Endothelial cell (in vitro differentiated cells): ENCODE results near the gene GORASP1. TPM values are rescaled to one million over a fixed set of nuclear protein-coding genes. Genes with fewer than 3 reads are reported as not detected.
A peak's percentile ranks its signal among the peaks of the same experiment; 100 is the strongest.

Experiments used
- DNase-seq: peaks from one replicate; pipeline ENCODE4 v3.0.0; 2021; ENCODE audit warnings: low spot score
- H3K27ac Mint-ChIP-seq: one replicate; pipeline ENCODE4 v1.8.0; 2021; ENCODE audit warnings: mixed read lengths, inconsistent platforms; ENCODE audit not compliant: unreplicated experiment
- H3K27me3 Mint-ChIP-seq: one replicate; pipeline ENCODE4 v1.8.0; 2021; ENCODE audit warnings: mild to moderate bottlenecking, moderate library complexity, mixed read lengths, inconsistent platforms; ENCODE audit not compliant: unreplicated experiment
- H3K36me3 Mint-ChIP-seq: one replicate; pipeline ENCODE4 v1.8.0; 2021; ENCODE audit warnings: mild to moderate bottlenecking, low read depth, mixed read lengths, inconsistent platforms; ENCODE audit not compliant: unreplicated experiment
- H3K4me1 Mint-ChIP-seq: one replicate; pipeline ENCODE4 v1.8.0; 2021; ENCODE audit warnings: mild to moderate bottlenecking, mixed read lengths, inconsistent platforms; ENCODE audit not compliant: unreplicated experiment
- H3K4me3 Mint-ChIP-seq: one replicate; pipeline ENCODE4 v1.8.0; 2021; ENCODE audit warnings: mild to moderate bottlenecking, mixed read lengths, inconsistent platforms; ENCODE audit not compliant: unreplicated experiment
- H3K9me3 Mint-ChIP-seq: one replicate; pipeline ENCODE4 v1.8.0; 2021; ENCODE audit warnings: mixed read lengths, inconsistent platforms; ENCODE audit not compliant: unreplicated experiment
- total RNA-seq: library from RNA; stranded (reverse); fragmentation: NEBNext Ultra II Directional; extraction: Animal tissue kit (Norgen Biotek cat#: 25700); gene quantifications from one replicate; pipeline ENCODE4 v1.2.1, GENCODE V29; 2021; ENCODE audit not compliant: unreplicated experiment
- TF ChIP-seq, protein P1 (sequence below): fragments of 200-600 bp; sonication (generic); IDR thresholded peaks from one replicate; pipeline ENCODE4 v1.5.0; 2021; ENCODE audit warnings: antibody characterized with exemption; ENCODE audit not compliant: unreplicated experiment

Gene GORASP1
- total RNA-seq, 1 donor from 2014 or later, result 130 TPM

DNA sequence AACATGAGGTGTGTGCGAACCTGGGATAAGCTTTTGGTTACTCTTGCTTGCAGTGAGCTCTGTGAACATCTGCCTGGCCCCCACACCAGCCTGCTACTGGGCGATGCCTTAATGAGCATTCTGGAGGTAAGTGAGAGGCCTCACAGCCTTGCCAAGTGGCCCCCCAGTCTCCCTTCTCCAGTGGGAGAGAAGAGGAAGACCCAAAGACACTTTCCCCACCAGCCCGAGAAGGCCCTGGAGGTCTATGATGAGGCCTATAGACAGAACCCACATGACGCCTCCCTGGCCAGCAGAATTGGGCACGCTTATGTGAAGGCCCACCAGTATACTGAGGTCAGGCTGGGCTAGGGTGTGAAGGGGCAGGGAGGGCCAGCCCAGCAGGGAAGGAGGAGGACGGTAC lies 22.6 kb upstream of the GORASP1 start:
- DNase-seq, result no peak
- no peaks in the 10 kb centered on the region for H3K9me3 Mint-ChIP-seq
- H3K27me3 Mint-ChIP-seq, result peaks cover 15% of the 10 kb centered on the region
- peaks cover 32% of the 10 kb centered on the region for H3K4me1 Mint-ChIP-seq
- H3K36me3 Mint-ChIP-seq, result peaks cover 42% of the 10 kb centered on the region
- H3K4me3 Mint-ChIP-seq, result no peak overlapping the region
- TF ChIP-seq, protein P1, sequence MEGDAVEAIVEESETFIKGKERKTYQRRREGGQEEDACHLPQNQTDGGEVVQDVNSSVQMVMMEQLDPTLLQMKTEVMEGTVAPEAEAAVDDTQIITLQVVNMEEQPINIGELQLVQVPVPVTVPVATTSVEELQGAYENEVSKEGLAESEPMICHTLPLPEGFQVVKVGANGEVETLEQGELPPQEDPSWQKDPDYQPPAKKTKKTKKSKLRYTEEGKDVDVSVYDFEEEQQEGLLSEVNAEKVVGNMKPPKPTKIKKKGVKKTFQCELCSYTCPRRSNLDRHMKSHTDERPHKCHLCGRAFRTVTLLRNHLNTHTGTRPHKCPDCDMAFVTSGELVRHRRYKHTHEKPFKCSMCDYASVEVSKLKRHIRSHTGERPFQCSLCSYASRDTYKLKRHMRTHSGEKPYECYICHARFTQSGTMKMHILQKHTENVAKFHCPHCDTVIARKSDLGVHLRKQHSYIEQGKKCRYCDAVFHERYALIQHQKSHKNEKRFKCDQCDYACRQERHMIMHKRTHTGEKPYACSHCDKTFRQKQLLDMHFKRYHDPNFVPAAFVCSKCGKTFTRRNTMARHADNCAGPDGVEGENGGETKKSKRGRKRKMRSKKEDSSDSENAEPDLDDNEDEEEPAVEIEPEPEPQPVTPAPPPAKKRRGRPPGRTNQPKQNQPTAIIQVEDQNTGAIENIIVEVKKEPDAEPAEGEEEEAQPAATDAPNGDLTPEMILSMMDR, result no peak
- H3K27ac Mint-ChIP-seq, result no peak overlapping the region

DNA sequence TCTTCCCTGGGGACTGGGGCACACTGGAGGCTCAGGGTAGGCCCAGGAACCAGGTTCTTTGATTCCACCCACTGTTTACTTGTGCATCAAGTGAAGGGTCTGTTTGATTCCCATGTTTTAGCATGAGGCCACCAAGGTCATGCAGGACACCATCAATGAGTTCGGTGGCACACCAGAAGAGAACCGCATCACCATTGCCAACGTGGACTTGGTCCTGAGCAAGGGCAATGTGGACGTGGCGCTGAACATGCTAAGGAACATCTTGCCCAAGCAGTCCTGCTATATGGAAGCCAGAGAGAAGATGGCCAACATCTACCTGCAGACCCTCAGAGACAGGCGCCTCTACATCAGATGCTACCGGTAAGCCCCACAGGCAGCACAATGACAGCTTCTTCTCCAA lies 21.5 kb upstream of the GORASP1 start:
- H3K27me3 Mint-ChIP-seq, result peaks cover 14% of the 10 kb centered on the region
- H3K4me1 Mint-ChIP-seq, result peaks cover 24% of the 10 kb centered on the region
- TF ChIP-seq, protein P1, result no peak
- no peak overlapping the region for H3K27ac Mint-ChIP-seq
- H3K9me3 Mint-ChIP-seq, result no peaks in the 10 kb centered on the region
- no peak for DNase-seq
- peaks cover 40% of the 10 kb centered on the region for H3K36me3 Mint-ChIP-seq
- no peak overlapping the region for H3K4me3 Mint-ChIP-seq

DNA sequence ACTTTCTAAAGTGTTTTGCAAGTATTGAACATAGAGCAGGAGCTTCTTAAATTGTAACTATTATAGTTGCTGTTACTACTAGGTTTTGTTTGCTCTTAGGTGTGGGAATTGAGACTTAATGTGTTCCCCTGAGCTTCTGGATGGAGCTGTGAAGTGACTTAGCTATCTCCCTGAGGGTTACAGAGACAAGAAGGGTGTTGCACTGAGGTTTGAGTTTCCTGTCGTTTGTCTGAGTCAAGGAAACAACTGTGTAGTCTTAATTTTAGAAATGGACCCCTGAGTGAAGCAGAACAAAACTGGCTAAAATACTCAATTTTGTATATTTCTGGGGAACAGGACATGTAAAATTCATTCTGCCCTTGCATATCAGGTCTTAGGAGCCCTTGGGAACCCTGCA lies 20.5 kb upstream of the GORASP1 start:
- Mint-ChIP-seq H3K9me3 (no peaks in the 10 kb centered on the region), H3K4me1 (peaks cover 17% of the 10 kb centered on the region), H3K27me3 (peaks cover 9% of the 10 kb centered on the region), H3K27ac (no peak overlapping the region), H3K36me3 (peaks cover 33% of the 10 kb centered on the region), H3K4me3 (no peak overlapping the region)
- DNase-seq, result no peak
- TF ChIP-seq, protein P1, result no peak

DNA sequence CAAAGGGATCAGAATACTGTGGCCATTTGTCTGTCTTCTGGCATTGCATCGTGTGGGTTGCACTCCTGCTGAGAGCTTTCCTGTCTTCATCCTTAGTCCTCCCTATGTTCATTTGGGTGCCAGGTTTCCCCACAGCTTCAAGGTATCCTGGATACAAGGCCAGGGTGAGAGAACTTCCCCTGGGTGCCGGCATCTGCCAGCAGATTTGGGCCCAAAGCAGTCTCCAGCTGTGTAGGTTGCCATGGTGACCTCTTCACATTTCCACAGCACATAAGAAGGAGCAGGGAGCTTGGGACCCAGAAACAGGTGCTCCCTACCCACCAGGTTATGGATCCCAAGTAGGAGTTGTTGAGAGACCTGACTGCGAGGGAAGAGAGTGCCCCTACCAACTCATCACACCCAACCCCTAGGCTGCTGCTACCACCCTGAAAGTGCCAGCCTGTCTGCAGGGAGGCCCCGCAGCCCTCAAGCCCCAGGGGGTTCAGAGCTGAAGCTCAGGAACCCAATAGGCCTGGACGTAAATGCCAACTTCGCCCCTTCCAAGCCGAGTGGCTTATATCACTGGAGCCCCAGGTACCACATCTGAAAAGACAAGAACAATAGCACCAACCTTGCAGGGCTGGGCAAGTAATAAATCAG lies 20.0 kb upstream of the GORASP1 start:
- TF ChIP-seq, protein P1, result no peak
- Mint-ChIP-seq H3K4me3 (no peak overlapping the region), H3K27me3 (peaks cover 9% of the 10 kb centered on the region), H3K4me1 (peaks cover 17% of the 10 kb centered on the region), H3K9me3 (no peaks in the 10 kb centered on the region), H3K36me3 (peaks cover 30% of the 10 kb centered on the region), H3K27ac (no peak overlapping the region)
- DNase-seq, result no peak

DNA sequence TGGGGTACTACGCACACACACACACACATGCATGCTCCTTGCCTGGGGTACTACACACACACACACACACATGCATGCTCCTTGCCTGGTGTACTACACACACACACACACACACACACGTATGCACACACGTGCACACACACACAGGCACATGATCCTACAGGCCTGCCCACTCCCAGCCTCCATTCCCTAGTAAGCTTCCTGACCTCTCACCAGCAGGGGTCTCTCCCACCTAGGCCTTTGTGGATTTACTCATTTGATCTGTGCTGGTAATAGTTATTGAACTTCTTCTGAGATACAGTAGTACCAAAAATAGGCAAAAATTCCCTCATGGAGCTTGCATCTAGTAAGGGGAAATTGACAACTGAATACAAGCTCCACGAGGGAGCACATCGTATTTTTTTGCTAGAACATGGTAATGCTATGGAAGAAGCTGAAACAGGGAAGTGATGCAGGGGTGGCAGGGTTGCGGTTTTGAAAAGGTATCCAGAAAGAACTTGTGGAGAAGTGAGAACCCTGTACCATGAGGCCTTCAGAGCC lies 19.2 kb upstream of the GORASP1 start:
- H3K9me3 Mint-ChIP-seq, result no peaks in the 10 kb centered on the region
- peaks cover 15% of the 10 kb centered on the region for H3K4me1 Mint-ChIP-seq
- peaks cover 6% of the 10 kb centered on the region for H3K27me3 Mint-ChIP-seq
- peak; percentile 55 for DNase-seq
- peak overlapping the region; percentile 52 for H3K4me3 Mint-ChIP-seq
- no peak overlapping the region for H3K27ac Mint-ChIP-seq
- TF ChIP-seq, protein P1, result no peak
- peaks cover 29% of the 10 kb centered on the region for H3K36me3 Mint-ChIP-seq
